GM21381 (cell line): ENCODE results near the gene LIPT1.
"Not testable (repeated sequence)": the region's sequence is repeated elsewhere in the genome, so short reads cannot be mapped to it uniquely, and the experiment has no call there.

Source experiments
- ATAC-seq: cut with Tn5 transposase; IDR thresholded peaks from one replicate; pipeline ENCODE4 v1.9.1; 2021; ENCODE audit warnings: mild to moderate bottlenecking, moderate library complexity; ENCODE audit not compliant: unreplicated experiment

The LIPT1 gene

GRCh38 chr2:99154643-99155536 is at the start of gene LIPT1, which contains the start of gene TSGA10:
Gene LIPT1 (plus strand): TSS chr2:99154967. CDS start chr2:99161958, 6,991 bp downstream.
Gene TSGA10 (minus strand): TSS chr2:99154942. CDS start chr2:99109439, 45,503 bp downstream.
- peak; percentile 97 for ATAC-seq

GRCh38 chr2:99106913-99107312 is 47.9 kb upstream of the LIPT1 start:
- ATAC-seq: no peak

- ATAC-seq: no peak
Measured at GRCh38 chr2:99111236-99111635, 43.5 kb upstream of the LIPT1 start.

GRCh38 chr2:99111945-99112344 is 42.8 kb upstream of the LIPT1 start:
- no peak for ATAC-seq

GRCh38 chr2:99112617-99113016 is 42.1 kb upstream of the LIPT1 start:
- ATAC-seq: no peak

GRCh38 chr2:99127981-99128380 is 26.8 kb upstream of the LIPT1 start:
- ATAC-seq: no peak

GRCh38 chr2:99135044-99135556 is 19.7 kb upstream of the LIPT1 start:
- not testable (repeated sequence) for ATAC-seq

GRCh38 chr2:99139003-99139402 is 15.8 kb upstream of the LIPT1 start:
- ATAC-seq: no peak

- ATAC-seq: no peak
Measured at GRCh38 chr2:99140056-99140859, 14.5 kb upstream of the LIPT1 start.

GRCh38 chr2:99140860-99141109 is 14.0 kb upstream of the LIPT1 start:
- peak; percentile 23 for ATAC-seq

GRCh38 chr2:99141110-99142108 is 13.4 kb upstream of the LIPT1 start, which contains the start of gene C2orf15:
Gene C2orf15 (plus strand): TSS chr2:99141707. CDS start chr2:99150559, 8,852 bp downstream.
- peak; percentile 91 for ATAC-seq

GRCh38 chr2:99150706-99151105 is 4.1 kb upstream of the LIPT1 start:
- no peak for ATAC-seq

- ATAC-seq: no peak
Measured at GRCh38 chr2:99152199-99152895, 2.4 kb upstream of the LIPT1 start.

- ATAC-seq: no peak
Measured at GRCh38 chr2:99153921-99154604, 704 bp upstream of the LIPT1 start.

GRCh38 chr2:99156891-99157290 is 2.1 kb downstream of the LIPT1 start:
- ATAC-seq: no peak

- no peak for ATAC-seq
Measured at GRCh38 chr2:99158599-99158998, 3.8 kb downstream of the LIPT1 start.

GRCh38 chr2:99159594-99159993 is 4.8 kb downstream of the LIPT1 start:
- no peak for ATAC-seq

- ATAC-seq: no peak
Measured at GRCh38 chr2:99166218-99166617, 11.5 kb downstream of the LIPT1 start.

GRCh38 chr2:99169534-99169933 is 14.8 kb downstream of the LIPT1 start:
- ATAC-seq: no peak
